ENCODE measurements around the gene C12orf50.
"Not testable (repeated sequence)": the region's sequence is repeated elsewhere in the genome, so short reads cannot be mapped to it uniquely, and the experiment has no call there.

C12orf50 gene
- 0.12 to 0.13 reads per million in 2 experiments for total RNA-seq

GRCh38 chr12:88029093-88029665 is at the start of gene C12orf50:
TSS of gene C12orf50 (minus strand) at chr12:88029401. CDS start at chr12:88026962, 2,439 bp downstream.
- DNase-seq (ENCODE audit: low read depth), result no peak

- no peak for DNase-seq (ENCODE audit: low read depth)
Measured at GRCh38 chr12:88067301-88067700, 38.1 kb upstream of the C12orf50 start.

- DNase-seq (ENCODE audit: low read depth), result no peak
Measured at GRCh38 chr12:88063375-88063774, 34.2 kb upstream of the C12orf50 start.

GRCh38 chr12:88062474-88062873 is 33.3 kb upstream of the C12orf50 start:
- DNase-seq (ENCODE audit: low read depth), result no peak

GRCh38 chr12:88058719-88059077 is 29.5 kb upstream of the C12orf50 start:
- DNase-seq (ENCODE audit: low read depth), result no peak

- no peak for DNase-seq (ENCODE audit: low read depth)
Measured at GRCh38 chr12:88057994-88058718, 29.0 kb upstream of the C12orf50 start.

GRCh38 chr12:88056571-88056970 is 27.4 kb upstream of the C12orf50 start:
- DNase-seq (ENCODE audit: low read depth), result no peak

- DNase-seq (ENCODE audit: low read depth), result no peak
Measured at GRCh38 chr12:88052686-88053085, 23.5 kb upstream of the C12orf50 start.

- DNase-seq (ENCODE audit: low read depth), result no peak
Measured at GRCh38 chr12:88044035-88044434, 14.8 kb upstream of the C12orf50 start.

GRCh38 chr12:88037770-88038169 is 8.6 kb upstream of the C12orf50 start:
- DNase-seq (ENCODE audit: low read depth), result no peak

GRCh38 chr12:88036353-88036965 is 7.3 kb upstream of the C12orf50 start:
- no peak for DNase-seq (ENCODE audit: low read depth)

GRCh38 chr12:88035907-88036289 is 6.7 kb upstream of the C12orf50 start:
- no peak for DNase-seq (ENCODE audit: low read depth)

- DNase-seq (ENCODE audit: low read depth), result peak; percentile 79
Measured at GRCh38 chr12:88035271-88035906, 6.2 kb upstream of the C12orf50 start.

- not testable (repeated sequence) for DNase-seq (ENCODE audit: low read depth)
Measured at GRCh38 chr12:88031161-88031560, 2.0 kb upstream of the C12orf50 start.

- no peak for DNase-seq (ENCODE audit: low read depth)
Measured at GRCh38 chr12:88026196-88026595, 3.0 kb downstream of the C12orf50 start.

- no peak for DNase-seq (ENCODE audit: low read depth)
Measured at GRCh38 chr12:88017964-88018363, 11.2 kb downstream of the C12orf50 start.

GRCh38 chr12:88015825-88016224 is 13.4 kb downstream of the C12orf50 start:
- no peak for DNase-seq (ENCODE audit: low read depth)

GRCh38 chr12:88011755-88012154 is 17.4 kb downstream of the C12orf50 start:
- DNase-seq (ENCODE audit: low read depth), result no peak

- no peak for DNase-seq (ENCODE audit: low read depth)
Measured at GRCh38 chr12:88006351-88006750, 22.9 kb downstream of the C12orf50 start.

GRCh38 chr12:88001327-88001726 is 27.9 kb downstream of the C12orf50 start:
- no peak for DNase-seq (ENCODE audit: low read depth)

- peak; percentile 6 for DNase-seq (ENCODE audit: low read depth)
Measured at GRCh38 chr12:87995581-87996178, 33.5 kb downstream of the C12orf50 start.

- no peak for DNase-seq (ENCODE audit: low read depth)
Measured at GRCh38 chr12:87991483-87991882, 37.7 kb downstream of the C12orf50 start.

Data from T follicular helper cell (primary cell).